Motor neuron (in vitro differentiated cells): ENCODE measurements around the gene CROCC. TPM values are rescaled to one million over a fixed set of nuclear protein-coding genes. Genes with fewer than 3 reads are reported as not detected.
"Not testable (repeated sequence)": the region's sequence is repeated elsewhere in the genome, so short reads cannot be mapped to it uniquely, and the experiment has no call there.

Experiments used
- ATAC-seq, 8 experiments: fragments of 200-7000 bp; cut with Tn5 transposase; replicated peaks in 6 of 8; 2 replicates each; pipeline ENCODE4 v1.8.0; 2021; ENCODE audit warnings: mild to moderate bottlenecking in 8 of 8, moderate library complexity in 8 of 8
- H3K27ac ChIP-seq, 2 donors: fragments of 250-450 bp; sonication (Bioruptor Pico); 2 replicates each; pipeline ENCODE4 v1.9.0; 2021; ENCODE audit warnings: antibody characterized with exemption in 2 of 2, mild to moderate bottlenecking in 2 of 2, moderate library complexity in 1 of 2
- H3K4me1 ChIP-seq, 2 donors: fragments of 250-450 bp; sonication (Bioruptor Pico); replicated peaks in 1 of 2; 2 replicates each; pipeline ENCODE4 v1.6.1; 2021; ENCODE audit warnings: antibody characterized with exemption in 2 of 2, mild to moderate bottlenecking in 2 of 2, moderate library complexity in 1 of 2
- H3K4me3 ChIP-seq, 5 donors: fragments of 250-450 bp; sonication (Bioruptor Pico); 2 replicates each; pipeline ENCODE4 v1.9.0; 2021; ENCODE audit warnings: antibody characterized with exemption in 5 of 5, mild to moderate bottlenecking in 5 of 5, moderate library complexity in 4 of 5
- WGBS, 10 experiments: fragments of 450-650 bp; shearing (Covaris generic); methylation state at CpG; one replicate each; pipeline ENCODE4 v1.0.0; 2022; 5-methylcytosine and 5-hydroxymethylcytosine counted together
- in situ Hi-C, 9 experiments: fragments of 400-800 bp; cut with MboI; loops; one replicate each; pipeline ENCODE4 v1.15.0; 2021; ENCODE audit warnings: low sequenced_read_pairs in 9 of 9, low pct_unique_long_range_greater_than_20kb in 2 of 9; ENCODE audit not compliant: unreplicated experiment in 9 of 9
- total RNA-seq, 8 experiments: library from RNA; unstranded; fragments of 300-600 nt; gene quantifications; 2 replicates each; pipeline versions ENCODE4 v1.2.3 to v1.2.4, GENCODE V29; 2022

The CROCC gene
- total RNA-seq, 8 experiments from 2014 or later = 10.3 to 30.4 (median 15.6) TPM

GRCh38 chr1:16946185-16946584 is 24.5 kb downstream of the CROCC start:
- peak in 2 of 8 experiments; percentile 7 to 13 for ATAC-seq
- H3K4me3 ChIP-seq, H3K4me1 ChIP-seq, in situ Hi-C loops, H3K27ac ChIP-seq: not testable (repeated sequence)
- WGBS, 10 experiments = 73 to 90% (median 80%) methylated on average over 1 to 10 of the region's 13 CpGs; no CpG with 5 or more reads in 5 of the 10 experiments

DNA sequence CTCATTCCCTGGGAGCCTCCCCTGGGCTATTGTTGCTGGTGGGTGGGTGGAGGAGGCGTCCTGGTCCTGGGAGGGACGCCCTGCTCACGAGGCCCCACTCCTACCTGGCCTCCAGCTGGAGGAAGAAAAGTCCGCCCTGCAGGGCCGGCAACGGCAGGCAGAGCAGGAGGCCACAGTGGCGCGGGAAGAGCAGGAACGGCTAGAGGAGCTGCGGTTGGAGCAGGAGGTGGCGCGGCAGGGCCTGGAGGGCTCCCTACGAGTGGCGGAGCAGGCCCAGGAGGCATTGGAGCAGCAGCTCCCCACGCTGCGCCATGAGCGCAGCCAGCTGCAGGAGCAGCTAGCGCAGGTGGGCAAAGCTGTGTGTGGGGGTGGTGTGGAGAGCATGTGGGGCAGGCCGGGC is 24.9 kb downstream of the CROCC start:
- 80 to 100% (median 93%) methylated on average over 1 to 16 of the region's 19 CpGs; no CpG with 5 or more reads in 3 of the 10 experiments for WGBS, 10 experiments
- peak in 2 of 8 experiments; percentile 14 to 16 for ATAC-seq
- no peak overlapping the region for H3K27ac ChIP-seq
- no peak overlapping the region for H3K4me3 ChIP-seq
- in situ Hi-C loops = no loop called here
- H3K4me1 ChIP-seq = no peaks in the 10 kb centered on the region

DNA sequence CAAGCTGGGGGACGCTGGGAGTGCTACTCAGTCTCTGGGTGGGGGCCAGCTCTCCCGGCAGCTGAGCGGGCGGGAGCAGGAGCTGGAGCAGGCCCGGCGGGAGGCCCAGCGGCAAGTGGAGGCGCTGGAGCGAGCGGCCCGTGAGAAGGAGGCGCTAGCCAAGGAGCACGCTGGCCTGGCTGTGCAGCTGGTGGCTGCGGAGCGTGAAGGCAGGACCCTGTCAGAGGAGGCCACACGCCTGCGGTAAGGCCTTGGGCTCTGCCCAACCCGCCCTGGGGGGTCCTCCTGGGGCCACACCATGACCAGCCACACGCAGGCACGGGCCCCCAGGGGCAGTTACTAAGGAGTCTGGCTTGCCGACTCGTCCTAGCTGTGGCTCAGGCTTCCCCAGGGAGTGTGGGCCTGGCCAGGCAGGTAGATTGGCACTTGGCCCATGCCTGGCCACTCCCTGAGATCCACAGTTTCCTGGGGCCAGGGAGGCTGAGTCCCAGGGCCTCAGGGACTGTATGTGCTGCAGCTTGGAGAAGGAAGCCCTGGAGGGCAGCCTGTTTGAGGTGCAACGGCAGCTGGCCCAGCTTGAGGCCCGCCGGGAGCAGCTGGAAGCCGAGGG is 26.7 kb downstream of the CROCC start:
- H3K27ac ChIP-seq, H3K4me1 ChIP-seq, in situ Hi-C loops, H3K4me3 ChIP-seq: not testable (repeated sequence)
- 80 to 94% (median 80%) methylated on average over 2 to 14 of the region's 26 CpGs; no CpG with 5 or more reads in 7 of the 10 experiments for WGBS, 10 experiments
- ATAC-seq = peak in 1 of 8 experiments; percentile 5

DNA sequence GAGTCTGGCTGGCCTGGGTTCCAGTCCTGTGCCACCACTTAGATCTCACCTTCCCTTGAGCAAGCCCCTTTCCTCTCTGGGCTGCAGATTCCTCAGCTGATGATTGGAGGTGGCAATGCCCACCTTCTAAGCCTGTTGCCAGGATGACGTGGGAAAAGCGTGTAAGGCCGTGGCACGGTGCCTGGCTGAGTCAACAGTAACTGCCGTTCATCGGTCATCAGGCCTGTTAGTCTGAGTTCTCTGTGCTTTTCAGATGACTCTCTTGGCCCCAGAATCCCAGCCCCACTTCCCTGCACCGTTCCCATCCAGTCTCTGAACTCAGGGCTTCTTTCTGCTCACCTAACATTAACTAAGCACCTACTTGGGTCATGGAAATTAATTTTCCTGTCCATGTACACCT is 27.3 kb downstream of the CROCC start:
- H3K4me3 ChIP-seq, H3K27ac ChIP-seq, H3K4me1 ChIP-seq, in situ Hi-C loops, ATAC-seq: not testable (repeated sequence)
- WGBS, 10 experiments = 0 to 100% (median 87%) methylated on average over 1 to 3 of the region's 7 CpGs; no CpG with 5 or more reads in 5 of the 10 experiments

- in situ Hi-C loops = loop anchor here in 1 of 9 experiments (10.0 kb wide), 1 partner anchor 92 kb away; no protein-coding TSS in a partner anchor
- not testable (repeated sequence) for H3K4me1 ChIP-seq, ATAC-seq, H3K4me3 ChIP-seq, H3K27ac ChIP-seq
- 60 to 100% (median 92%) methylated on average over 1 to 3 of the region's 4 CpGs; no CpG with 5 or more reads in 5 of the 10 experiments for WGBS, 10 experiments
Measured at GRCh38 chr1:16952376-16952775, 30.6 kb downstream of the CROCC start.

- ATAC-seq = no peak
- in situ Hi-C loops = loop anchor here in 1 of 9 experiments (10.0 kb wide), 1 partner anchor 90 kb away; no protein-coding TSS in a partner anchor
- H3K27ac ChIP-seq = no peak overlapping the region
- H3K4me1 ChIP-seq = peaks cover 0 to 4% of the 10 kb centered on the region in 2 donors
- H3K4me3 ChIP-seq = no peak overlapping the region
- 85 to 100% (median 90%) methylated on average over 4 of the region's 18 CpGs; no CpG with 5 or more reads in 7 of the 10 experiments for WGBS, 10 experiments
Measured at GRCh38 chr1:16954579-16954978, 32.8 kb downstream of the CROCC start.

DNA sequence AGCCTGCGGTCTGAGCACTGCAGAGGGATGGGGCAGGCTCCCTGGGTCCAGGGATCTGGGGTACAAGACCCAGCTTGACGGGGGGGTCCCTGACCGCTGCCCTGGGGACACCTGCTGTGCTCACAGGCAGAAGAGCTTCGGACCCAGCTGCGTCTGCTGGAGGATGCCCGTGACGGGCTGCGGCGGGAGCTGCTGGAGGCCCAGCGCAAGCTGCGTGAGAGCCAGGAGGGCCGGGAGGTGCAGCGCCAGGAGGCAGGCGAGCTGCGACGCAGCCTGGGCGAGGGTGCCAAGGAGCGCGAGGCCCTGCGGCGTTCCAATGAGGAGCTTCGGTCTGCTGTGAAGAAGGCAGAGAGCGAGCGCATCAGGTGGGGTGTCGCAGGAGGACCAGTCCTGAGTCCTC is 33.5 kb downstream of the CROCC start:
- in situ Hi-C loops = loop anchor here in 1 of 9 experiments (10.0 kb wide), 1 partner anchor 90 kb away; no protein-coding TSS in a partner anchor
- H3K4me3 ChIP-seq = no peak overlapping the region
- 67 to 100% (median 90%) methylated on average over 1 to 23 of the region's 25 CpGs; no CpG with 5 or more reads in 3 of the 10 experiments for WGBS, 10 experiments
- H3K27ac ChIP-seq = no peak overlapping the region
- no peak for ATAC-seq
- peaks cover 0 to 4% of the 10 kb centered on the region in 2 donors for H3K4me1 ChIP-seq

GRCh38 chr1:16956775-16957174 is 35.0 kb downstream of the CROCC start:
- ATAC-seq = no peak
- Histone ChIP-seq H3K27ac (no peak overlapping the region), H3K4me3 (no peak overlapping the region), H3K4me1 (peaks cover 0 to 4% of the 10 kb centered on the region in 2 donors)
- in situ Hi-C loops = loop anchor here in 1 of 9 experiments (10.0 kb wide), 1 partner anchor 88 kb away; no protein-coding TSS in a partner anchor
- 81 to 100% (median 92%) methylated on average over 2 to 8 of the region's 8 CpGs; no CpG with 5 or more reads in 4 of the 10 experiments for WGBS, 10 experiments

- 60 to 100% (median 97%) methylated on average over 1 to 8 of the region's 8 CpGs; no CpG with 5 or more reads in 1 of the 10 experiments for WGBS, 10 experiments
- in situ Hi-C loops = loop anchor here in 1 of 9 experiments (10.0 kb wide), 1 partner anchor 87 kb away; no protein-coding TSS in a partner anchor
- no peak for ATAC-seq
Measured at GRCh38 chr1:16957731-16958130, 36.0 kb downstream of the CROCC start.

GRCh38 chr1:16958475-16958874 is 36.7 kb downstream of the CROCC start:
- H3K4me1 ChIP-seq = no peaks in the 10 kb centered on the region
- H3K27ac ChIP-seq = no peak overlapping the region
- no peak overlapping the region for H3K4me3 ChIP-seq
- no peak for ATAC-seq
- in situ Hi-C loops = loop anchor here in 1 of 9 experiments (10.0 kb wide), 1 partner anchor 86 kb away; no protein-coding TSS in a partner anchor
- WGBS, 10 experiments = 94 to 100% (median 100%) methylated on average over 1 to 10 of the region's 12 CpGs; no CpG with 5 or more reads in 6 of the 10 experiments

More at GRCh38 chr1:16957731-16958130, 36.0 kb downstream of the CROCC start:
- H3K4me3 ChIP-seq = no peak overlapping the region
- no peaks in the 10 kb centered on the region for H3K4me1 ChIP-seq
- no peak overlapping the region for H3K27ac ChIP-seq

DNA sequence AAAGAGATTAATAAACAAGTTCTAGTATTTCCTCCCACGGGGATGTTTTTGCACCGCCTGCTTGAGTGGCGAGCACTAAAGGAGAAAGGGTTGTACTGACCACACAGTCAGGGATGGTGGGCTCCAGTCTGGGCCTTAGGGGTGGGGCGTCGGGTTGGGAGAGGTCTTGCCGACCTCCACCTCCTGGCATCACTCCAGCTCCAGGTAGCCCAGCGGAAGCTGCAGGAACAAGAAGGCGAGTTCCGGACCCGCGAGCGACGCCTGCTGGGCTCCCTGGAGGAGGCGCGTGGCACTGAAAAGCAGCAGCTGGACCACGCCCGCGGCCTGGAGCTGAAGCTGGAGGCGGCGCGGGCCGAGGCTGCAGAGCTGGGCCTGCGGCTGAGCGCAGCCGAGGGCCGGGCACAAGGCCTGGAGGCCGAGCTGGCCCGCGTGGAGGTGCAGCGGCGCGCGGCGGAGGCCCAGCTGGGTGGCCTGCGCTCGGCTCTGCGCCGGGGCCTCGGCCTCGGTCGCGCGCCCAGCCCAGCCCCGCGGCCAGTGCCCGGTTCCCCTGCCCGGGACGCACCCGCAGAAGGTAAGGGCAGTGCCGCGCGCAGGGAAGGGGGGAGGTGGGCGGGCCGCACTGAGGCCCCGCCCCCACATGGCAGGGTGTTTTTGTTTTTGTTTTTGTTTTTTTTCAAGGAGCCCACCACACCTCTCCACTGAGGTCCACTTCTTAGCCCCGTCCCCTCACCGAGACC is 39.0 kb downstream of the CROCC start:
- H3K4me3 ChIP-seq = peak overlapping the region; percentile 14 to 28 (median 19)
- in situ Hi-C loops = no loop called here
- WGBS, 10 experiments = 7 to 80% (median 40%) methylated on average over 1 to 26 of the region's 57 CpGs; no CpG with 5 or more reads in 1 of the 10 experiments
- H3K4me1 ChIP-seq = no peaks in the 10 kb centered on the region
- H3K27ac ChIP-seq = peak overlapping the region in 1 of 2 donors; percentile 19
- ATAC-seq = peak; percentile 89 to 99 (median 90)

GRCh38 chr1:16961297-16962133 is 39.8 kb downstream of the CROCC start:
- Histone ChIP-seq H3K4me3 (peak overlapping the region in 2 of 5 donors; percentile 19 to 28), H3K4me1 (no peaks in the 10 kb centered on the region), H3K27ac (no peak overlapping the region)
- in situ Hi-C loops = no loop called here
- peak in 1 of 8 experiments; percentile 1 for ATAC-seq
- 40 to 100% (median 90%) methylated on average over 1 to 13 of the region's 14 CpGs; no CpG with 5 or more reads in 1 of the 10 experiments for WGBS, 10 experiments
